Stomach (tissue), 9 donors: ENCODE results near the gene TCL1A. TPM values are rescaled to one million over a fixed set of nuclear protein-coding genes. Genes with fewer than 3 reads are reported as not detected.

Experiments
- DNase-seq, 2 donors: peaks; one replicate each; pipeline versions ENCODE4 v3.0.0 to v3.0.0-alpha.2; 2013 to 2019
- H3K27ac ChIP-seq, 5 donors: fragments of 200-600 bp in 4 of 5; sonication (generic) in 4 of 5; one replicate each; pipeline ENCODE4 v1.5.1; 2013 to 2019; ENCODE audit warnings: mild to moderate bottlenecking in 1 of 5, moderate library complexity in 1 of 5
- H3K27me3 ChIP-seq, 3 donors: fragments of 200-600 bp; sonication (generic); one replicate each; pipeline ENCODE4 v1.5.1; 2017 to 2019; ENCODE audit warnings: mixed run types in 1 of 3
- H3K36me3 ChIP-seq, 4 donors: fragments of 200-600 bp; sonication (generic); 1 replicate in 3 of 4; 2 replicates in 1 of 4; pipeline ENCODE4 v1.5.1; 2016 to 2019
- H3K4me1 ChIP-seq, 4 donors: fragments of 200-600 bp; sonication (generic); one replicate each; pipeline ENCODE4 v1.5.1; 2016 to 2019
- H3K4me3 ChIP-seq, 4 donors: fragments of 200-600 bp; sonication (generic) in 3 of 4; one replicate each; pipeline ENCODE4 v1.5.1; 2016 to 2019; ENCODE audit warnings: mild to moderate bottlenecking in 1 of 4
- H3K9me3 ChIP-seq, 4 donors: fragments of 200-600 bp; sonication (generic); one replicate each; pipeline ENCODE4 v1.5.1; 2016 to 2019
- EP300 ChIP-seq: sonication (generic); formaldehyde crosslinking; IDR thresholded peaks from one replicate; pipeline ENCODE4 v1.6.1; 2017; ENCODE audit warnings: antibody characterized with exemption
- POLR2A ChIP-seq, 4 donors: fragments of 450-650 bp; IDR thresholded peaks; one replicate each; pipeline ENCODE4 v1.6.1; 2016; ENCODE audit warnings: antibody characterized with exemption in 4 of 4, control low read depth in 2 of 4, mild to moderate bottlenecking in 1 of 4, moderate library complexity in 1 of 4
- POLR2AphosphoS5 ChIP-seq, 3 donors: sonication (generic); formaldehyde crosslinking; IDR thresholded peaks; one replicate each; pipeline ENCODE4 v1.6.1; 2016; ENCODE audit warnings: antibody characterized with exemption in 3 of 3
- WGBS, 5 donors: extraction: QIAGEN DNeasy Blood & Tissue Kit in 3 of 5; methylation state at CpG; one replicate each; pipeline versions ENCODE4 v1.1.5 to v1.1.7; 2013 to 2018; 5-methylcytosine and 5-hydroxymethylcytosine counted together
- intact Hi-C: fragments of 100-400 bp; cut with DNase I; formaldehyde crosslinking; loops from one replicate; pipeline ENCODE4 v1.15.1; 2023; ENCODE audit warnings: low total_unique reads
- polyA plus RNA-seq, 3 donors: library from polyadenylated mRNA; stranded (reverse); fragments of 200-250 nt; gene quantifications; one replicate each; pipeline ENCODE4 v1.2.3, GENCODE V29; 2013
- total RNA-seq, 5 donors: library from RNA; depleted of rRNA; stranded (reverse); fragments of >200 nt; gene quantifications; one replicate each; pipeline versions ENCODE4 v1.1.0 to v1.2.3, GENCODE V29; 2014 to 2016
- TF ChIP-seq, protein P1 (sequence below), 7 experiments: fragments of 450-650 bp in 4 of 7; fragments of 200-600 bp in 3 of 7; sonication (generic) in 3 of 7; IDR thresholded peaks; one replicate each; pipeline ENCODE4 v1.5.1; 2016 to 2019; ENCODE audit warnings: antibody characterized with exemption in 7 of 7, control low read depth in 2 of 7, mild to moderate bottlenecking in 1 of 7
- donor health status: healthy with polysubstance abuse.
- donor health status: Bipolar disorder and iron deficiency.
- donor health status: healthy.

TCL1A gene
- total and polyA plus RNA-seq, 8 donors: 3.9 to 6.5 TPM; not detected in 6

DNA sequence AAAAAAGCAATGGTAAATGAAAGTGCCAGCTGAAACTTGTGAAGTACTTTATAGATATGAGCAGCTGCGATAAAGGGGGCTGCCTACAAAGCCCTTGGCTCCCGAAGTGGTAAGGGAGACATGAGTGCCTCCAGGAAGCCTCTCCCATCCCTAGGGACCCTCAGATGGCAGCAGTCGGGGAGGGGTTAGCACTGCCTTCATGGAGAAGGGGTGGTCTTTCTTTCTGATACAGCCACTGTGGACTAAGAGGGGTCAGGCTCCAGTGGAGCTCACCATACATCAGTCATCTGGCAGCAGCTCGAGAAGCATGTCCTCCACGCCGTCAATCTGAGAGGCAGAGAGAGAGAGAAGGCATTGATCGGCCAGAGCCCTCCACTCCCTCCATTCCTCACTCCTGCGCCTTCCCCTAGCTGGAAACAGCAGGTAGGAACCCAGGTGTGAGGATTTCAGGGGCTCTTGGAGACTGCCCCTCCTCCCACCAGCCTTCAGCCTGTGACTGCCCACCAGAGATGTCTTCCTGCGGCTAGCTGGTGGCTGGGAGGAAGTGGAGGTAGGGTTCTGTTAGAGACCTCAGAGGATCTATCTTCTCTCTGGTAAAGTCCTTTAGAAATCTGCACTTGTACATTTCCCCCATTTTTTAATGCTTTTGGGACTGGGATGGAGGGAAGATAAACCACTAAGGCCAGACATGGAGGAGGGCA, 2.3 kb downstream of the TCL1A start:
- H3K4me1 ChIP-seq: no peaks in the 10 kb centered on the region
- H3K4me3 ChIP-seq: no peak overlapping the region
- peaks cover 0 to 49% (median 20%) of the 10 kb centered on the region in 3 donors for H3K27me3 ChIP-seq
- WGBS, 5 donors: 62 to 75% (median 67%) methylated on average over 9 of the region's 9 CpGs
- H3K36me3 ChIP-seq: no peaks in the 10 kb centered on the region
- no peak for DNase-seq
- H3K9me3 ChIP-seq: peaks cover 0 to 12% (median 3%) of the 10 kb centered on the region in 4 donors
- no peak overlapping the region for H3K27ac ChIP-seq
- TF ChIP-seq POLR2A (IDR thresholded peaks at IDR 0.05) (no peak), EP300 (no peak), POLR2AphosphoS5 (IDR thresholded peaks at IDR 0.05) (no peak)
- TF ChIP-seq, protein P1, sequence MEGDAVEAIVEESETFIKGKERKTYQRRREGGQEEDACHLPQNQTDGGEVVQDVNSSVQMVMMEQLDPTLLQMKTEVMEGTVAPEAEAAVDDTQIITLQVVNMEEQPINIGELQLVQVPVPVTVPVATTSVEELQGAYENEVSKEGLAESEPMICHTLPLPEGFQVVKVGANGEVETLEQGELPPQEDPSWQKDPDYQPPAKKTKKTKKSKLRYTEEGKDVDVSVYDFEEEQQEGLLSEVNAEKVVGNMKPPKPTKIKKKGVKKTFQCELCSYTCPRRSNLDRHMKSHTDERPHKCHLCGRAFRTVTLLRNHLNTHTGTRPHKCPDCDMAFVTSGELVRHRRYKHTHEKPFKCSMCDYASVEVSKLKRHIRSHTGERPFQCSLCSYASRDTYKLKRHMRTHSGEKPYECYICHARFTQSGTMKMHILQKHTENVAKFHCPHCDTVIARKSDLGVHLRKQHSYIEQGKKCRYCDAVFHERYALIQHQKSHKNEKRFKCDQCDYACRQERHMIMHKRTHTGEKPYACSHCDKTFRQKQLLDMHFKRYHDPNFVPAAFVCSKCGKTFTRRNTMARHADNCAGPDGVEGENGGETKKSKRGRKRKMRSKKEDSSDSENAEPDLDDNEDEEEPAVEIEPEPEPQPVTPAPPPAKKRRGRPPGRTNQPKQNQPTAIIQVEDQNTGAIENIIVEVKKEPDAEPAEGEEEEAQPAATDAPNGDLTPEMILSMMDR (IDR thresholded peaks at IDR 0.05): no peak
- intact Hi-C loops: no loop called here

DNA sequence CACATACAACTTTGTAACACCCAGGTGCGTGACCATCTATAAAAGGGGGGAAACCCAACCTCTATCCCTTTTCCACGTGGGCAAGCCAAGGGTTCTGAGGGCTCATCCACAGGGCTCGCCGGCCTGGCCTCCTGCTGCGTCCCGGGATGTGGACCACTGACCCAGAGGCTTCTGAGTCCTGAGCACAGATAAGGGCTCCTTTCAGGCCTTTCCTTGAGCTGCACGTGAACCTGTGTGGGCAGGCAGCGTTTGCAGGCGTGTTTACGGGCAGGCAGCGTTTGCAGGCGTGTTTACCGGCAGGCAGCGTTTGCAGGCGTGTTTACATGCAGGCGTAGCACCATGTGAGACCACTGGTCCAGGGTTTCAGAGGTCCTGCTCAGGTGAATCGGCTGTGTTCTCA, 3.8 kb downstream of the TCL1A start:
- intact Hi-C loops: no loop called here
- Histone ChIP-seq H3K9me3 (peaks cover 0 to 12% (median 3%) of the 10 kb centered on the region in 4 donors), H3K4me3 (no peak overlapping the region), H3K27ac (no peak overlapping the region), H3K27me3 (peaks cover 0 to 42% (median 16%) of the 10 kb centered on the region in 3 donors), H3K4me1 (no peaks in the 10 kb centered on the region), H3K36me3 (no peaks in the 10 kb centered on the region)
- no peak for TF ChIP-seq EP300
- TF ChIP-seq, protein P1 (IDR thresholded peaks at IDR 0.05): no peak
- no peak for DNase-seq
- WGBS, 5 donors: 78 to 84% (median 79%) methylated on average over 13 to 17 of the region's 17 CpGs

- Histone ChIP-seq H3K36me3 (no peaks in the 10 kb centered on the region), H3K27me3 (peaks cover 0 to 36% (median 4%) of the 10 kb centered on the region in 3 donors), H3K4me3 (no peak overlapping the region), H3K27ac (no peak overlapping the region), H3K4me1 (no peaks in the 10 kb centered on the region), H3K9me3 (no peaks in the 10 kb centered on the region)
- no peak for DNase-seq
- TF ChIP-seq POLR2A (IDR thresholded peaks at IDR 0.05) (no peak), EP300 (no peak), POLR2AphosphoS5 (IDR thresholded peaks at IDR 0.05) (no peak)
- TF ChIP-seq, protein P1 (IDR thresholded peaks at IDR 0.05): no peak
- WGBS, 5 donors: 75 to 86% (median 79%) methylated on average over 5 of the region's 5 CpGs
- intact Hi-C loops: no loop called here
These were observed 6.6 kb downstream of the TCL1A start for GRCh38 chr14:95707327-95707726.

- Histone ChIP-seq H3K9me3 (no peaks in the 10 kb centered on the region), H3K27ac (no peak overlapping the region), H3K27me3 (peaks cover 0 to 36% (median 8%) of the 10 kb centered on the region in 3 donors), H3K4me1 (no peaks in the 10 kb centered on the region), H3K4me3 (no peak overlapping the region), H3K36me3 (no peaks in the 10 kb centered on the region)
- TF ChIP-seq POLR2AphosphoS5 (IDR thresholded peaks at IDR 0.05) (no peak), EP300 (no peak), POLR2A (IDR thresholded peaks at IDR 0.05) (no peak)
- TF ChIP-seq, protein P1 (IDR thresholded peaks at IDR 0.05): no peak
- WGBS, 5 donors: 86 to 91% (median 91%) methylated on average over 4 of the region's 4 CpGs
- intact Hi-C loops: no loop called here
- no peak for DNase-seq
These were observed 8.4 kb downstream of the TCL1A start for GRCh38 chr14:95705518-95705917.
